ENCODE measurements around the gene RDX. TPM values are rescaled to one million over a fixed set of nuclear protein-coding genes. Genes with fewer than 3 reads are reported as not detected.

The RDX gene
- total and polyA plus RNA-seq, 9 of the 15 experiments (the other 6 are each of a cell fraction or from before 2014, with no cell fraction given), result 35.6 to 62.1 (median 54.3) TPM

DNA sequence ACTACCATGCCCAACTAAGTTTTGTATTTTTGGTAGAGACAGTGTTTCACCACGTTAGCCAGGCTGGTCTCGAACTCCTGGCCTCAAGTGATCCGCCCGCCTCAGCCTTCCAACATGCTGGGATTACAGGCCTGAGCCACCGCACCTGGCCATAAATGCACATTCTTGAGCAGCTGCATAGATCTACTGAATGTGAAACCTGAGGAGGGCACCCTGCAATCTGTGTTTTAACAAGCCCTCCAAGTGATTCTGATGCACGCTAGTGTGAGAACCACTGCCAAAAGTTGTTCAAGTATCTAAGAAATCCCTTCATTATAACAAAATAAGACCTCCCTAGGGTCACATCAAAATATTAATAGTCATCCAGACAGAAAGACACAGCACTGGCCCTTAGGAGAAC is 89.3 kb downstream of the RDX start:
- no peaks in the 10 kb centered on the region for H3K79me2 ChIP-seq (ENCODE audit: control insufficient read depth, insufficient read depth, low read length)
- TF ChIP-seq KDM2B (CRISPR knock-in tag; IDR thresholded peaks at IDR 0.05) (no peak), RBFOX2 (IDR thresholded peaks at IDR 0.05; ENCODE audit: low read depth, low read length) (no peak)
- TF ChIP-seq, protein P1, sequence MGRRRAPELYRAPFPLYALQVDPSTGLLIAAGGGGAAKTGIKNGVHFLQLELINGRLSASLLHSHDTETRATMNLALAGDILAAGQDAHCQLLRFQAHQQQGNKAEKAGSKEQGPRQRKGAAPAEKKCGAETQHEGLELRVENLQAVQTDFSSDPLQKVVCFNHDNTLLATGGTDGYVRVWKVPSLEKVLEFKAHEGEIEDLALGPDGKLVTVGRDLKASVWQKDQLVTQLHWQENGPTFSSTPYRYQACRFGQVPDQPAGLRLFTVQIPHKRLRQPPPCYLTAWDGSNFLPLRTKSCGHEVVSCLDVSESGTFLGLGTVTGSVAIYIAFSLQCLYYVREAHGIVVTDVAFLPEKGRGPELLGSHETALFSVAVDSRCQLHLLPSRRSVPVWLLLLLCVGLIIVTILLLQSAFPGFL (CRISPR knock-in tag; IDR thresholded peaks at IDR 0.05), result no peak
- no peak overlapping the region for H3K4me2 ChIP-seq (ENCODE audit: insufficient read depth, low read length)
- FAIRE-seq, result no peak
- no peaks in the 10 kb centered on the region for H3K27me3 ChIP-seq (ENCODE audit: control insufficient read depth in 2 of 2, insufficient read depth in 2 of 2, low read length in 2 of 2)
- BruUV-seq (replicated peaks), result no TSS peak
- H3K9me1 ChIP-seq (ENCODE audit: control insufficient read depth, insufficient read depth, low read length), result no peaks in the 10 kb centered on the region
- no peak for DNase-seq (ENCODE audit: extremely low read depth in 1 of 4, low spot score in 3 of 4)
- no peak overlapping the region for H2AFZ ChIP-seq (ENCODE audit: low read depth, low read length)
- intact Hi-C loops (cut with micrococcal nuclease) (loop anchor here (10.0 kb wide), 1 partner anchor 318 kb away; no protein-coding TSS in a partner anchor), in situ Hi-C loops (cut with MboI) (loop anchor here (10.0 kb wide), 1 partner anchor 228 kb away; no protein-coding TSS in a partner anchor)
- H3K9me3 ChIP-seq (replicated peaks; ENCODE audit: control insufficient read depth, insufficient read depth, low read depth, low read length), result no peaks in the 10 kb centered on the region
- H3K27ac ChIP-seq (ENCODE audit: extremely low read depth, low read depth, low read length), result no peak overlapping the region
- H3K9ac ChIP-seq (ENCODE audit: insufficient read depth in 1 of 2, low read depth in 2 of 2, low read length in 2 of 2), result no peak overlapping the region
- ATAC-seq, result no peak
- ChIA-PET CTCF (ENCODE audit: low intra/inter-chr PET ratio) (no interaction called here), POLR2A (no interaction called here)
- 86% methylated on average over 4 of the region's 6 CpGs for WGBS (ENCODE audit: insufficient coverage, low coverage, missing lambda C conversion rate)
- no peaks in the 10 kb centered on the region for H3K36me3 ChIP-seq (ENCODE audit: control insufficient read depth, insufficient read depth, low read length)
- H3K4me1 ChIP-seq (replicated peaks in 1 of 2; ENCODE audit: control insufficient read depth in 2 of 2, insufficient read depth in 2 of 2, low read length in 2 of 2), result no peaks in the 10 kb centered on the region; a peak in 1 of 5 replicates
- no peaks in the 10 kb centered on the region for H4K20me1 ChIP-seq (replicated peaks; ENCODE audit: control insufficient read depth, insufficient read depth, low read length)
- no peak overlapping the region for H3K4me3 ChIP-seq

DNA sequence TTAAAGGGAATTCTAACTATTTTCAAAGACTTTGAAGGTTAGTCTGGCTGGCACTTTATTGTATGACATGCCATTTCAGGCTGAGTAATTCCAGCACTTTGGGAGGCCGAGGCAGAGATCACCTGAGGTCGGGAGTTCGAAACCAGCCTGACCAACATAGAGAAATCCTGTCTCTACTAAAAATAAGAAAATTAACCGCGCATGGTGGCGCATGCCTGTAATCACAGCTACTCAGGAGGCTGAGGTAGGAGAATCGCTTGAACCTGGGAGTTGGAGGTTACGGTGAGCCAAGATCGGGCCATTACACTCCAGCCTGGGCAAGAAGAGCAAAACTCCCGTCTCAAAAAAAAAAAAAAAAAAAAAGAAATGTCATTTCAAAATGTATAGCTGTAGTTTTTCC is 95.6 kb downstream of the RDX start:
- Histone ChIP-seq H3K27me3 (ENCODE audit: control insufficient read depth in 2 of 2, insufficient read depth in 2 of 2, low read length in 2 of 2) (no peaks in the 10 kb centered on the region), H4K20me1 (replicated peaks; ENCODE audit: control insufficient read depth, insufficient read depth, low read length) (no peaks in the 10 kb centered on the region), H2AFZ (ENCODE audit: low read depth, low read length) (no peak overlapping the region), H3K36me3 (ENCODE audit: control insufficient read depth, insufficient read depth, low read length) (no peaks in the 10 kb centered on the region), H3K9me3 (replicated peaks; ENCODE audit: control insufficient read depth, insufficient read depth, low read depth, low read length) (no peaks in the 10 kb centered on the region), H3K9me1 (ENCODE audit: control insufficient read depth, insufficient read depth, low read length) (no peaks in the 10 kb centered on the region), H3K79me2 (ENCODE audit: control insufficient read depth, insufficient read depth, low read length) (no peaks in the 10 kb centered on the region), H3K27ac (ENCODE audit: extremely low read depth, low read depth, low read length) (no peak overlapping the region), H3K4me1 (replicated peaks in 1 of 2; ENCODE audit: control insufficient read depth in 2 of 2, insufficient read depth in 2 of 2, low read length in 2 of 2) (no peaks in the 10 kb centered on the region; a peak in 1 of 5 replicates), H3K4me3 (no peak overlapping the region), H3K9ac (ENCODE audit: insufficient read depth in 1 of 2, low read depth in 2 of 2, low read length in 2 of 2) (no peak overlapping the region), H3K4me2 (ENCODE audit: insufficient read depth, low read length) (no peak overlapping the region)
- POLR2A ChIA-PET, result interaction anchor here (1.0 to 1.3 kb wide), 3 partner anchors 176 to 234 kb away, joined by 3 to 4 read pairs (median 3); partner anchors contain the start of gene FDX1
- BruUV-seq (replicated peaks), result no TSS peak
- 54% methylated on average over 8 of the region's 10 CpGs for WGBS (ENCODE audit: insufficient coverage, low coverage, missing lambda C conversion rate)
- CTCF ChIA-PET (ENCODE audit: low intra/inter-chr PET ratio), result interaction anchor here (0.5 to 1.9 kb wide), 7 partner anchors 77 to 1641 kb away, joined by 3 to 16 read pairs (median 6); no protein-coding TSS in a partner anchor
- in situ Hi-C loops (cut with MboI) (loop anchor here (5.0 to 10.0 kb wide), 2 partner anchors 166 to 234 kb away; no protein-coding TSS in a partner anchor), intact Hi-C loops (cut with micrococcal nuclease) (loop anchor here (1.0 to 10.0 kb wide), 8 partner anchors 26 to 1246 kb away; no protein-coding TSS in a partner anchor)
- DNase-seq (ENCODE audit: extremely low read depth in 1 of 4, low spot score in 3 of 4) (no peak), ATAC-seq (no peak), FAIRE-seq (no peak)
- no peak for TF ChIP-seq PHF8 (IDR thresholded peaks at IDR 0.05; ENCODE audit: borderline replicate concordance, low read length)
- no peak for TF ChIP-seq ZNF57 (CRISPR knock-in tag; IDR thresholded peaks at IDR 0.05)
- no peak for TF ChIP-seq HDAC8 (tag; IDR thresholded peaks at IDR 0.05)
- no peak for TF ChIP-seq YBX1 (IDR thresholded peaks at IDR 0.05)
- no peak for TF ChIP-seq TEAD4 (IDR thresholded peaks at IDR 0.05; ENCODE audit: low read length)
- no peak for TF ChIP-seq TEAD4 (CRISPR knock-in tag; IDR thresholded peaks at IDR 0.05; ENCODE audit: borderline replicate concordance)
- TF ChIP-seq CHD1 (IDR thresholded peaks at IDR 0.05; ENCODE audit: low read length), result no peak
- TF ChIP-seq, protein P2, sequence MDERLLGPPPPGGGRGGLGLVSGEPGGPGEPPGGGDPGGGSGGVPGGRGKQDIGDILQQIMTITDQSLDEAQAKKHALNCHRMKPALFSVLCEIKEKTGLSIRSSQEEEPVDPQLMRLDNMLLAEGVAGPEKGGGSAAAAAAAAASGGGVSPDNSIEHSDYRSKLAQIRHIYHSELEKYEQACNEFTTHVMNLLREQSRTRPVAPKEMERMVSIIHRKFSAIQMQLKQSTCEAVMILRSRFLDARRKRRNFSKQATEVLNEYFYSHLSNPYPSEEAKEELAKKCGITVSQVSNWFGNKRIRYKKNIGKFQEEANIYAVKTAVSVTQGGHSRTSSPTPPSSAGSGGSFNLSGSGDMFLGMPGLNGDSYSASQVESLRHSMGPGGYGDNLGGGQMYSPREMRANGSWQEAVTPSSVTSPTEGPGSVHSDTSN (CRISPR knock-in tag; IDR thresholded peaks at IDR 0.05; ENCODE audit: low read depth), result no peak
- TF ChIP-seq, protein P2 (tag; conservative IDR thresholded peaks at IDR 0.05; ENCODE audit: low read depth), result no peak

Data from K562 (cell line).